ENCODE measurements around the gene CATSPERB. TPM values are rescaled to one million over a fixed set of nuclear protein-coding genes. Genes with fewer than 3 reads are reported as not detected.
A peak's percentile ranks its signal among the peaks of the same experiment; 100 is the strongest.
"Not testable (repeated sequence)": the region's sequence is repeated elsewhere in the genome, so short reads cannot be mapped to it uniquely, and the experiment has no call there.

The CATSPERB gene
- total and polyA plus RNA-seq, 2 donors: 0.99 to 1.8 TPM

DNA sequence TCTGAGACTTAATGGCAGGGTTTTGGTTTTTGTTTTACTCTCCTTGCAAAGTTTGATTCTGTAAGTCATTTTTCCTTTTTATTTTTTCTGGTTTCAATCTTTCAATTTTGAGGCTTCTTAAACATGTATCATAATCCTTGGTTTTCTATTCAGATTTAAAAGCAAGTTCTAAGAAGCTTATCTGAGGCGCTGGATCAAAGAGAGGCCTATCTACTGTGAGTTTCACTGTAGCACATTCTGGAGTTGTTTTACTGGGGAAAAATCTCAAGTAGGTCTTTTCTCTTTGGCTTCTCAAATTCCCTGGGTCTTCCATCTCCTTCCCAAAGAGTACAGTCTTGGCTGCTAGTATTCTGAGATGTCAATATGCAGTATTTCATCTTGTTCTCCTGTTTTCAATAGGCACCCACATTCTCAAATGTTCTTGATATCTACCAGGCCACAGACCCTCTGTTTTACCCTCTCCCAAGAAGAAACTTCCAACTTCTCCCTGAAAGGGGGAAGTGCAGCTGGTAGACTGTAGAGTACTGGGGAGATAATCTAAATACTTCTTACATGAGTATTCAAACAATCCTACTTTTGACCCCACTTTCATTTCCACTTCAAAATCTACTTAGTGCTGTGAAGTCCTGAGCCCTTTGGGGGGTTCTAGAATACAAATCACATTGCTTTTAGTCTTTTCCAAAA lies 10.9 kb upstream of the CATSPERB start:
- no peak for DNase-seq (ENCODE audit: low read depth in 6 of 9, low spot score in 9 of 9)
- Histone ChIP-seq H3K27me3 (ENCODE audit: control insufficient read depth in 2 of 2, insufficient read depth in 1 of 2, low read length in 1 of 2) (no peaks in the 10 kb centered on the region), H3K4me1 (ENCODE audit: control insufficient read depth in 2 of 2, insufficient read depth in 2 of 2, low read length in 2 of 2) (no peaks in the 10 kb centered on the region), H3K9me3 (ENCODE audit: control insufficient read depth in 2 of 2, insufficient read depth in 1 of 2, low read length in 1 of 2) (no peaks in the 10 kb centered on the region), H3K4me3 (ENCODE audit: low read length in 2 of 2) (no peak overlapping the region), H3K36me3 (ENCODE audit: control insufficient read depth in 2 of 2, insufficient read depth in 2 of 2, low read length in 1 of 2) (no peaks in the 10 kb centered on the region), H3K27ac (ENCODE audit: low read depth in 1 of 2, low read length in 1 of 2) (no peak overlapping the region)
- 95% methylated on average over 1 of the region's 1 CpG for WGBS

- not testable (repeated sequence) for DNase-seq (ENCODE audit: low read depth in 6 of 9, low spot score in 9 of 9); H3K4me1 ChIP-seq (ENCODE audit: control insufficient read depth in 2 of 2, insufficient read depth in 2 of 2, low read length in 2 of 2); H3K4me3 ChIP-seq (ENCODE audit: low read length in 2 of 2); H3K9me3 ChIP-seq (ENCODE audit: control insufficient read depth in 2 of 2, insufficient read depth in 1 of 2, low read length in 1 of 2); H3K27ac ChIP-seq (ENCODE audit: low read depth in 1 of 2, low read length in 1 of 2); H3K36me3 ChIP-seq (ENCODE audit: control insufficient read depth in 2 of 2, insufficient read depth in 2 of 2, low read length in 1 of 2); H3K27me3 ChIP-seq (ENCODE audit: control insufficient read depth in 2 of 2, insufficient read depth in 1 of 2, low read length in 1 of 2)
- 97% methylated on average over 2 of the region's 2 CpGs for WGBS
Measured at GRCh38 chr14:91739867-91740266, 8.0 kb upstream of the CATSPERB start.

- H3K4me1 ChIP-seq (ENCODE audit: control insufficient read depth in 2 of 2, insufficient read depth in 2 of 2, low read length in 2 of 2): no peaks in the 10 kb centered on the region
- H3K4me3 ChIP-seq (ENCODE audit: low read length in 2 of 2): no peak overlapping the region
- DNase-seq (ENCODE audit: low read depth in 6 of 9, low spot score in 9 of 9): no peak
- no peaks in the 10 kb centered on the region for H3K9me3 ChIP-seq (ENCODE audit: control insufficient read depth in 2 of 2, insufficient read depth in 1 of 2, low read length in 1 of 2)
- H3K27ac ChIP-seq (ENCODE audit: low read depth in 1 of 2, low read length in 1 of 2): no peak overlapping the region
- H3K27me3 ChIP-seq (ENCODE audit: control insufficient read depth in 2 of 2, insufficient read depth in 1 of 2, low read length in 1 of 2): no peaks in the 10 kb centered on the region
- no peaks in the 10 kb centered on the region for H3K36me3 ChIP-seq (ENCODE audit: control insufficient read depth in 2 of 2, insufficient read depth in 2 of 2, low read length in 1 of 2)
- 95% methylated on average over 5 of the region's 5 CpGs for WGBS
Measured at GRCh38 chr14:91737619-91738018, 5.7 kb upstream of the CATSPERB start.

- Histone ChIP-seq H3K4me3 (ENCODE audit: low read length in 2 of 2) (no peak overlapping the region), H3K4me1 (ENCODE audit: control insufficient read depth in 2 of 2, insufficient read depth in 2 of 2, low read length in 2 of 2) (no peaks in the 10 kb centered on the region), H3K9me3 (ENCODE audit: control insufficient read depth in 2 of 2, insufficient read depth in 1 of 2, low read length in 1 of 2) (no peaks in the 10 kb centered on the region), H3K27me3 (ENCODE audit: control insufficient read depth in 2 of 2, insufficient read depth in 1 of 2, low read length in 1 of 2) (no peaks in the 10 kb centered on the region), H3K36me3 (ENCODE audit: control insufficient read depth in 2 of 2, insufficient read depth in 2 of 2, low read length in 1 of 2) (no peaks in the 10 kb centered on the region), H3K27ac (ENCODE audit: low read depth in 1 of 2, low read length in 1 of 2) (no peak overlapping the region)
- DNase-seq (ENCODE audit: low read depth in 6 of 9, low spot score in 9 of 9): no peak
- 47% methylated on average over 2 of the region's 2 CpGs for WGBS
Measured at GRCh38 chr14:91732859-91733477, 1.1 kb upstream of the CATSPERB start.

GRCh38 chr14:91732439-91732838 lies 553 bp upstream of the CATSPERB start:
- Histone ChIP-seq H3K27ac (ENCODE audit: low read depth in 1 of 2, low read length in 1 of 2) (no peak overlapping the region), H3K9me3 (ENCODE audit: control insufficient read depth in 2 of 2, insufficient read depth in 1 of 2, low read length in 1 of 2) (no peaks in the 10 kb centered on the region)
- WGBS: 84% methylated on average over 5 of the region's 5 CpGs

GRCh38 chr14:91731018-91731417 lies 868 bp downstream of the CATSPERB start:
- no peak overlapping the region for H3K27ac ChIP-seq (ENCODE audit: low read depth in 1 of 2, low read length in 1 of 2)
- no peaks in the 10 kb centered on the region for H3K4me1 ChIP-seq (ENCODE audit: control insufficient read depth in 2 of 2, insufficient read depth in 2 of 2, low read length in 2 of 2)
- no peak for DNase-seq (ENCODE audit: low read depth in 6 of 9, low spot score in 9 of 9)
- over 99% methylated on average over 2 of the region's 2 CpGs for WGBS
- H3K27me3 ChIP-seq (ENCODE audit: control insufficient read depth in 2 of 2, insufficient read depth in 1 of 2, low read length in 1 of 2): no peaks in the 10 kb centered on the region
- H3K9me3 ChIP-seq (ENCODE audit: control insufficient read depth in 2 of 2, insufficient read depth in 1 of 2, low read length in 1 of 2): no peaks in the 10 kb centered on the region
- H3K4me3 ChIP-seq (ENCODE audit: low read length in 2 of 2): no peak overlapping the region
- no peaks in the 10 kb centered on the region for H3K36me3 ChIP-seq (ENCODE audit: control insufficient read depth in 2 of 2, insufficient read depth in 2 of 2, low read length in 1 of 2)

More at GRCh38 chr14:91732439-91732838, 553 bp upstream of the CATSPERB start:
- no peaks in the 10 kb centered on the region for H3K27me3 ChIP-seq (ENCODE audit: control insufficient read depth in 2 of 2, insufficient read depth in 1 of 2, low read length in 1 of 2)
- no peak overlapping the region for H3K4me3 ChIP-seq (ENCODE audit: low read length in 2 of 2)
- DNase-seq (ENCODE audit: low read depth in 6 of 9, low spot score in 9 of 9): peak in 1 of 9 donors; percentile 4
- H3K4me1 ChIP-seq (ENCODE audit: control insufficient read depth in 2 of 2, insufficient read depth in 2 of 2, low read length in 2 of 2): no peaks in the 10 kb centered on the region
- H3K36me3 ChIP-seq (ENCODE audit: control insufficient read depth in 2 of 2, insufficient read depth in 2 of 2, low read length in 1 of 2): no peaks in the 10 kb centered on the region

DNA sequence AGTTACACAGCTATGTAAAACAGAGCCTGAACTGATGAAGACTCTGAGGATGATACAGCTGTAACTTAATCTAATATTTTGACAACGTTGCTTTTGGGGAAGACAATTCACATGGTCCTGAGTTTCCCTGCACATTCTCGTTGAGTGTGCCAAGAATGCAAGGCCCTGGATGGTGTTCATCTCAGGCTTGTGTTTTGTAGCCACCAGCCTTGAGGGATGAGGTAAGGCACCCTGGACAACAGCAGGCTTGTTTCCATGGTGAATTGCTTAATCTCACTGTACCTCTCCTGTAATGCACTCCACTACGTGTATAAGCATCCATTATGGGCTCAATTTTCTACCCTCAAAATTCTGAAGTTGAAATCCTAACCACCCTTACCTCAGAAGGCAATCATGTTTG lies 2.1 kb downstream of the CATSPERB start:
- Histone ChIP-seq H3K27ac (ENCODE audit: low read depth in 1 of 2, low read length in 1 of 2) (no peak overlapping the region), H3K36me3 (ENCODE audit: control insufficient read depth in 2 of 2, insufficient read depth in 2 of 2, low read length in 1 of 2) (no peaks in the 10 kb centered on the region), H3K27me3 (ENCODE audit: control insufficient read depth in 2 of 2, insufficient read depth in 1 of 2, low read length in 1 of 2) (no peaks in the 10 kb centered on the region), H3K4me3 (ENCODE audit: low read length in 2 of 2) (no peak overlapping the region), H3K4me1 (ENCODE audit: control insufficient read depth in 2 of 2, insufficient read depth in 2 of 2, low read length in 2 of 2) (no peaks in the 10 kb centered on the region), H3K9me3 (ENCODE audit: control insufficient read depth in 2 of 2, insufficient read depth in 1 of 2, low read length in 1 of 2) (no peaks in the 10 kb centered on the region)
- 92% methylated on average over 3 of the region's 3 CpGs for WGBS
- no peak for DNase-seq (ENCODE audit: low read depth in 6 of 9, low spot score in 9 of 9)

GRCh38 chr14:91728616-91729183 lies 3.2 kb downstream of the CATSPERB start:
- Histone ChIP-seq H3K9me3 (ENCODE audit: control insufficient read depth in 2 of 2, insufficient read depth in 1 of 2, low read length in 1 of 2) (no peaks in the 10 kb centered on the region), H3K27ac (ENCODE audit: low read depth in 1 of 2, low read length in 1 of 2) (no peak overlapping the region), H3K4me3 (ENCODE audit: low read length in 2 of 2) (no peak overlapping the region), H3K4me1 (ENCODE audit: control insufficient read depth in 2 of 2, insufficient read depth in 2 of 2, low read length in 2 of 2) (no peaks in the 10 kb centered on the region), H3K27me3 (ENCODE audit: control insufficient read depth in 2 of 2, insufficient read depth in 1 of 2, low read length in 1 of 2) (no peaks in the 10 kb centered on the region), H3K36me3 (ENCODE audit: control insufficient read depth in 2 of 2, insufficient read depth in 2 of 2, low read length in 1 of 2) (no peaks in the 10 kb centered on the region)
- DNase-seq (ENCODE audit: low read depth in 6 of 9, low spot score in 9 of 9): no peak
- 72% methylated on average over 4 of the region's 4 CpGs for WGBS

GRCh38 chr14:91727121-91727520 lies 4.8 kb downstream of the CATSPERB start:
- Histone ChIP-seq H3K4me3 (ENCODE audit: low read length in 2 of 2) (no peak overlapping the region), H3K4me1 (ENCODE audit: control insufficient read depth in 2 of 2, insufficient read depth in 2 of 2, low read length in 2 of 2) (no peaks in the 10 kb centered on the region), H3K27ac (ENCODE audit: low read depth in 1 of 2, low read length in 1 of 2) (no peak overlapping the region), H3K9me3 (ENCODE audit: control insufficient read depth in 2 of 2, insufficient read depth in 1 of 2, low read length in 1 of 2) (no peaks in the 10 kb centered on the region), H3K36me3 (ENCODE audit: control insufficient read depth in 2 of 2, insufficient read depth in 2 of 2, low read length in 1 of 2) (no peaks in the 10 kb centered on the region), H3K27me3 (ENCODE audit: control insufficient read depth in 2 of 2, insufficient read depth in 1 of 2, low read length in 1 of 2) (no peaks in the 10 kb centered on the region)
- no peak for DNase-seq (ENCODE audit: low read depth in 6 of 9, low spot score in 9 of 9)
- WGBS: 98% methylated on average over 2 of the region's 2 CpGs

Data from thymus (tissue), 11 donors.